IMR-90 (cell line): Measurements from ENCODE around the gene ELP4. TPM values are rescaled to one million over a fixed set of nuclear protein-coding genes. Genes with fewer than 3 reads are reported as not detected.

Experiments used
- ATAC-seq: fragments of 200-7000 bp; cut with Tn5 transposase; 2 replicates; pipeline ENCODE4 v1.9.1; 2020; ENCODE audit warnings: low read depth, mild to moderate bottlenecking, moderate library complexity
- BruUV-seq: library from RNA; stranded (reverse); fragments of 400-500 nt; replicated peaks from 2 replicates; lab custom pipeline; 2021; lab: Mats Ljungman, UMichigan
- CTCF ChIA-PET: fragments of 300-600 bp; formaldehyde crosslinking; extraction: SDS; loops from one replicate; lab custom pipeline; 2021; ENCODE audit warnings: antibody characterized with exemption; lab: Yijun Ruan, JAX
- POLR2A ChIA-PET: fragments of 300-600 bp; sonication (Branson Sonifier 250); formaldehyde crosslinking; loops from one replicate; lab custom pipeline; 2022; ENCODE audit warnings: antibody characterized with exemption; ENCODE audit not compliant: unreplicated experiment; lab: Charles Lee
- DNase-seq: peaks from one replicate; pipeline ENCODE4 v3.0.0; 2013
- H2AFZ ChIP-seq: replicated peaks from 2 replicates; pipeline ENCODE3; 2013; ENCODE audit warnings: low read length, mild to moderate bottlenecking; ENCODE audit not compliant: poor library complexity
- H2AK5ac ChIP-seq: 2 replicates; pipeline ENCODE4 v1.6.1; 2013; ENCODE audit warnings: low read depth, low read length, inconsistent platforms
- H2AK9ac ChIP-seq: replicated peaks from 2 replicates; pipeline ENCODE3; 2013; ENCODE audit warnings: mild to moderate bottlenecking, low read depth, low read length, moderate library complexity; ENCODE audit not compliant: poor library complexity
- H2BK120ac ChIP-seq: 2 replicates; pipeline ENCODE4 v1.6.1; 2013; ENCODE audit warnings: low read depth, low read length, inconsistent platforms
- H2BK15ac ChIP-seq: 3 replicates; pipeline ENCODE4 v1.6.1; 2013; ENCODE audit warnings: low read depth, low read length, inconsistent platforms
- H2BK20ac ChIP-seq: 2 replicates; pipeline ENCODE4 v1.6.1; 2013; ENCODE audit warnings: low read depth, mild to moderate bottlenecking, inconsistent platforms, low read length, moderate library complexity
- H2BK5ac ChIP-seq: 2 replicates; pipeline ENCODE4 v1.6.1; 2013; ENCODE audit warnings: mild to moderate bottlenecking, low read depth, low read length, inconsistent platforms; ENCODE audit not compliant: poor library complexity, severe bottlenecking
- H3K14ac ChIP-seq: replicated peaks from 2 replicates; pipeline ENCODE4 v1.6.1; 2013; ENCODE audit warnings: low read depth, low read length, inconsistent platforms
- H3K18ac ChIP-seq: 2 replicates; pipeline ENCODE4 v1.6.1; 2013; ENCODE audit warnings: low read depth, low read length, control low read depth
- H3K23ac ChIP-seq: 2 replicates; pipeline ENCODE4 v1.6.1; 2013; ENCODE audit warnings: low read depth, low read length, inconsistent platforms
- H3K27ac ChIP-seq: 2 replicates; pipeline ENCODE4 v1.5.1; 2013; ENCODE audit warnings: mild to moderate bottlenecking, control low read depth, low read length; ENCODE audit not compliant: insufficient read depth
- H3K27me3 ChIP-seq: 2 replicates; pipeline ENCODE4 v1.6.1; 2013; ENCODE audit warnings: low read length; ENCODE audit not compliant: control insufficient read depth, insufficient read depth
- H3K36me3 ChIP-seq: 2 replicates; pipeline ENCODE4 v1.6.1; 2013; ENCODE audit warnings: low read length, mixed read lengths; ENCODE audit not compliant: control insufficient read depth, insufficient read depth
- H3K4ac ChIP-seq: 2 replicates; pipeline ENCODE4 v1.6.1; 2013; ENCODE audit warnings: low read depth, low read length, inconsistent platforms
- H3K4me1 ChIP-seq: 2 replicates; pipeline ENCODE4 v1.6.1; 2013; ENCODE audit warnings: low read length, mixed read lengths; ENCODE audit not compliant: control insufficient read depth, insufficient read depth
- H3K4me2 ChIP-seq: 2 replicates; pipeline ENCODE4 v1.6.1; 2013; ENCODE audit warnings: low read depth, mild to moderate bottlenecking, control low read depth, low read length, moderate library complexity
- H3K4me3 ChIP-seq: 2 replicates; pipeline ENCODE4 v1.5.1; 2013; ENCODE audit warnings: low read depth, mild to moderate bottlenecking, control low read depth, low read length, moderate library complexity; ENCODE audit not compliant: insufficient read depth
- H3K56ac ChIP-seq: 2 replicates; pipeline ENCODE4 v1.6.1; 2013; ENCODE audit warnings: low read length, inconsistent platforms; ENCODE audit not compliant: insufficient read depth; ENCODE audit errors: extremely low read depth
- H3K79me1 ChIP-seq, 2 experiments: 2 replicates each; pipeline ENCODE4 v1.6.1; 2013; ENCODE audit warnings: low read length in 2 of 2, inconsistent platforms in 1 of 2, low read depth in 1 of 2
- H3K9ac ChIP-seq: 2 replicates; pipeline ENCODE4 v1.6.1; 2013; ENCODE audit warnings: low read depth, low read length, control low read depth
- H3K9me1 ChIP-seq: 2 replicates; pipeline ENCODE4 v1.6.1; 2013; ENCODE audit warnings: low read length, inconsistent platforms; ENCODE audit not compliant: insufficient read depth
- H3K9me3 ChIP-seq: 2 replicates; pipeline ENCODE4 v1.6.1; 2013; ENCODE audit warnings: low read length; ENCODE audit not compliant: control insufficient read depth, insufficient read depth
- H4K20me1 ChIP-seq: 2 replicates; pipeline ENCODE4 v1.6.1; 2013; ENCODE audit warnings: low read length, inconsistent platforms; ENCODE audit not compliant: insufficient read depth
- H4K5ac ChIP-seq: 2 replicates; pipeline ENCODE4 v1.6.1; 2013; ENCODE audit warnings: mild to moderate bottlenecking, low read depth, low read length, control low read depth
- H4K8ac ChIP-seq, 2 experiments: 2 replicates each; pipeline ENCODE4 v1.6.1; 2013; ENCODE audit warnings: low read depth in 2 of 2, low read length in 2 of 2, control low read depth in 1 of 2, inconsistent platforms in 1 of 2
- H4K91ac ChIP-seq: 2 replicates; pipeline ENCODE4 v1.6.1; 2013; ENCODE audit warnings: low read depth, low read length, inconsistent platforms; ENCODE audit not compliant: insufficient read depth
- BHLHE40 ChIP-seq: fragments of 150-350 bp; IDR thresholded peaks from 2 replicates; pipeline ENCODE4 v1.6.1; 2016; ENCODE audit warnings: mild to moderate bottlenecking, low read depth, low read length
- CTCF ChIP-seq: conservative IDR thresholded peaks from 2 replicates; pipeline ENCODE4 v1.5.1; 2012; ENCODE audit warnings: mild to moderate bottlenecking, low read depth, low read length, improper control_type of control experiment
- FOS ChIP-seq: fragments of 150-350 bp; IDR thresholded peaks from 2 replicates; pipeline ENCODE4 v1.6.1; 2016; ENCODE audit warnings: low read depth, low read length
- MAFK ChIP-seq: IDR thresholded peaks from 2 replicates; pipeline ENCODE4 v1.6.1; 2012; ENCODE audit warnings: low read depth, low read length, improper control_type of control experiment
- MAZ ChIP-seq: IDR thresholded peaks from 2 replicates; pipeline ENCODE4 v1.6.1; 2012; ENCODE audit warnings: low read depth, mild to moderate bottlenecking, low read length, improper control_type of control experiment, moderate library complexity, borderline replicate concordance
- MXI1 ChIP-seq: IDR thresholded peaks from 2 replicates; pipeline ENCODE4 v1.6.1; 2012; ENCODE audit warnings: low read depth, mild to moderate bottlenecking, low read length, moderate library complexity, borderline replicate concordance
- NFE2L2 ChIP-seq: fragments of 150-350 bp; IDR thresholded peaks from 2 replicates; pipeline ENCODE4 v1.6.1; 2016; ENCODE audit warnings: low read depth, mild to moderate bottlenecking, low read length
- POLR2A ChIP-seq: IDR thresholded peaks from 2 replicates; pipeline ENCODE4 v1.6.1; 2012; ENCODE audit warnings: mild to moderate bottlenecking, low read depth, low read length
- RAD21 ChIP-seq: IDR thresholded peaks from 2 replicates; pipeline ENCODE4 v1.6.1; 2012; ENCODE audit warnings: low read length, improper control_type of control experiment
- SMC3 ChIP-seq: fragments of 150-350 bp; IDR thresholded peaks from 2 replicates; pipeline ENCODE4 v1.6.1; 2016; ENCODE audit warnings: low read depth, mild to moderate bottlenecking, antibody characterized with exemption, low read length, moderate library complexity
- USF2 ChIP-seq: fragments of 150-350 bp; IDR thresholded peaks from 2 replicates; pipeline ENCODE4 v1.6.1; 2017; ENCODE audit warnings: mild to moderate bottlenecking, antibody characterized with exemption, low read length, low read depth
- WGBS, 2 experiments: methylation state at CpG; one replicate each; pipeline versions ENCODE4 v1.1.5 to v1.1.7; 2013; ENCODE audit warnings: missing lambda C conversion rate in 2 of 2; ENCODE audit not compliant: insufficient read length in 1 of 2; ENCODE audit errors: extremely low coverage in 2 of 2; 5-methylcytosine and 5-hydroxymethylcytosine counted together
- dilution Hi-C: fragments of 300-500 bp; cut with HindIII; formaldehyde crosslinking; loops from one replicate; pipeline ENCODE4 v1.14.3; 2018; ENCODE audit warnings: low sequenced_read_pairs; ENCODE audit not compliant: unreplicated experiment
- in situ Hi-C: fragments of 300-500 bp; cut with MboI; formaldehyde crosslinking; loops from 3 replicates; pipeline ENCODE4 v1.14.3; 2019; ENCODE audit warnings: low sequenced_read_pairs, inconsistent platforms, mixed read lengths
- intact Hi-C: fragments of 100-400 bp; cut with micrococcal nuclease; formaldehyde crosslinking; loops from 2 replicates; pipeline ENCODE4 v1.10.0; 2022
- polyA plus RNA-seq, 3 experiments: library from polyadenylated mRNA; depleted of rRNA; stranded (reverse); fragments of >200 nt; gene quantifications; 2 replicates each; pipeline ENCODE4 v1.2.3, GENCODE V29; 2012; ENCODE audit warnings: low replicate concordance in 1 of 3
- total RNA-seq: library from RNA; depleted of rRNA; stranded (reverse); fragments of >200 nt; gene quantifications from 2 replicates; pipeline ENCODE4 v1.2.3, GENCODE V29; 2012

ELP4 gene
- total and polyA plus RNA-seq, 2 of the 4 experiments (the other 2 are of a cell fraction), result 8.4 to 20.4 TPM

- ChIA-PET POLR2A (no interaction called here), CTCF (no interaction called here)
- Histone ChIP-seq H4K5ac (no peak overlapping the region), H3K4ac (no peak overlapping the region), H3K14ac (no peak overlapping the region), H3K79me1 (no peaks in the 10 kb centered on the region), H3K27me3 (no peaks in the 10 kb centered on the region), H3K27ac (no peak overlapping the region), H3K18ac (no peak overlapping the region), H3K9ac (no peak overlapping the region), H4K91ac (no peak overlapping the region), H2BK15ac (no peak overlapping the region), H4K20me1 (no peaks in the 10 kb centered on the region), H3K56ac (no peak overlapping the region), H2BK20ac (no peak overlapping the region), H2AFZ (no peak overlapping the region), H3K9me1 (no peaks in the 10 kb centered on the region), H3K23ac (no peak overlapping the region), H3K4me2 (no peak overlapping the region), H3K9me3 (no peaks in the 10 kb centered on the region), H4K8ac (no peak overlapping the region), H2BK5ac (no peak overlapping the region), H3K4me1 (no peaks in the 10 kb centered on the region), H3K36me3 (no peaks in the 10 kb centered on the region), H3K4me3 (no peak overlapping the region), H2AK5ac (no peak overlapping the region), H2AK9ac (no peak overlapping the region), H2BK120ac (no peak overlapping the region)
- ATAC-seq (no peak), DNase-seq (no peak)
- TF ChIP-seq MXI1 (no peak), FOS (no peak), NFE2L2 (no peak), BHLHE40 (no peak), SMC3 (no peak), MAZ (no peak), RAD21 (no peak), POLR2A (no peak), CTCF (no peak), MAFK (no peak), USF2 (no peak)
- in situ Hi-C loops, result no loop called here
- intact Hi-C loops, result no loop called here
- 100% methylated on average over 1 to 2 of the region's 3 CpGs for WGBS, 2 experiments
- dilution Hi-C loops, result no loop called here
- BruUV-seq, result no TSS peak
These were observed 98.3 kb downstream of the ELP4 start for GRCh38 chr11:31607914-31608313.
